ENCODE data around the gene FADS6.

Gene FADS6

GRCh38 chr17:74868908-74869255, 24.6 kb downstream of the FADS6 start:
- no peak for DNase-seq (ENCODE audit: low read depth)

DNA sequence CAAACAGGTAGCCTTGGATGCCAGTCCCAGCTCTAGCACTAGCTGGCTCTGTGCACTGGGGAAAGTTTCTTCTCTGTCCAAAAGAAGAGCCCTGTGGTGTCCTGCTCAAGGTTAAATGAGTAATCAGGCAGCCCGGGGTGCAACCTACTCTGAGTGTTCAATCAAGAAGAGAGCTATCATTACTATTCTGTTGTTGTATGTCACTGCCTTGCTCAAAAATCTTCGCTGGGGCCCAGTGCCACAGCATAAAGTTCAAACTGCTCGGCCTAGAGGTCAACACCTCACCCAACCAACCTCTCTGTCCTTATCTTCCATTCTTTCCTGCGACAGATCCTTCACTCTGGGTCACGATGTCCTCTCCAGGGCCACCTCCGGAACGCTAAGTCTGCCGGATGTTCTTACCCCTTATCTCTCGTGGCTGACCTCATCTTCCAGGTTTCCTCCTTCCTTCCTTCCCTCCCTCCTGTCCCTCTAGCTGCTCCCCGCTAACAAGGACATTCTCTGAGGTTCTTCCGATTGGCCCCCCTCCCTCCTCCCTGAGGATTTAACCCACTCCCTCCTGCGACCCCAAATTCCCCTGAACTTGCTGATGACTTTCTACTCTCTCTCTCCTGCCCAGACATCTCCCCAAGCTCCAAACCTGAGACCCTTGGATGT, 25.1 kb downstream of the FADS6 start:
- no peak for DNase-seq (ENCODE audit: low read depth)

- no peak for DNase-seq (ENCODE audit: low read depth)
Measured at GRCh38 chr17:74866198-74866835, 27.1 kb downstream of the FADS6 start.

- DNase-seq (ENCODE audit: low read depth) = no peak
Measured at GRCh38 chr17:74865504-74866197, 27.8 kb downstream of the FADS6 start.

GRCh38 chr17:74864866-74865395, 28.5 kb downstream of the FADS6 start:
- DNase-seq (ENCODE audit: low read depth) = peak; percentile 54

DNA sequence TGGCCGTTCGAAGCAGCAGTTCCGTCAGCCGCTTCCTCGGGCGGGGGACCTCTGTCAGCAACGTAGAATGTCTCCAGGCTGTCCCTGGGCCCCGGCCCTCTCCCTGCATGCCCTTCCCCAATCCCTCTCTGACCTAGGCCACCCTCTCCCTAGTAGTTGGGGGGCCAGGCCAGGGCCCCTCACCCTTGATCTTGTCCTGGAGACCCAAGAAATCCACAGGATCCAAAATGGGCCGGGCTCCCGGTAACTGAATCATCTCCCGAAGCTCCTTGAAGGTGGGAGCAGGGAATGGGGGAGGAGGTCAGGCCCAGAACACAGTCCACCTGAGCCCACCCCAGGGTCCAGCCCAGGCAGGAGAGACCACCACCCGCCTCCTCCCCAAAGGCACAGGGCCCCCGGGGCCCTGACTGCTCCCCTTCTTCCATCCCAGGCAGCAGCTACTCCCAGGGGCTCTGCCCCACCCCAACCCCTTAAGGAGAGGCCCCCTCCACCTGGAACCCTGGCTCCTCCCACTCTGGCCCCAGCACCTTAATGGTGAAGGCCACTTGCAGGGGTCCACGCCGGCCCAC, 29.1 kb downstream of the FADS6 start:
- no peak for DNase-seq (ENCODE audit: low read depth)

DNA sequence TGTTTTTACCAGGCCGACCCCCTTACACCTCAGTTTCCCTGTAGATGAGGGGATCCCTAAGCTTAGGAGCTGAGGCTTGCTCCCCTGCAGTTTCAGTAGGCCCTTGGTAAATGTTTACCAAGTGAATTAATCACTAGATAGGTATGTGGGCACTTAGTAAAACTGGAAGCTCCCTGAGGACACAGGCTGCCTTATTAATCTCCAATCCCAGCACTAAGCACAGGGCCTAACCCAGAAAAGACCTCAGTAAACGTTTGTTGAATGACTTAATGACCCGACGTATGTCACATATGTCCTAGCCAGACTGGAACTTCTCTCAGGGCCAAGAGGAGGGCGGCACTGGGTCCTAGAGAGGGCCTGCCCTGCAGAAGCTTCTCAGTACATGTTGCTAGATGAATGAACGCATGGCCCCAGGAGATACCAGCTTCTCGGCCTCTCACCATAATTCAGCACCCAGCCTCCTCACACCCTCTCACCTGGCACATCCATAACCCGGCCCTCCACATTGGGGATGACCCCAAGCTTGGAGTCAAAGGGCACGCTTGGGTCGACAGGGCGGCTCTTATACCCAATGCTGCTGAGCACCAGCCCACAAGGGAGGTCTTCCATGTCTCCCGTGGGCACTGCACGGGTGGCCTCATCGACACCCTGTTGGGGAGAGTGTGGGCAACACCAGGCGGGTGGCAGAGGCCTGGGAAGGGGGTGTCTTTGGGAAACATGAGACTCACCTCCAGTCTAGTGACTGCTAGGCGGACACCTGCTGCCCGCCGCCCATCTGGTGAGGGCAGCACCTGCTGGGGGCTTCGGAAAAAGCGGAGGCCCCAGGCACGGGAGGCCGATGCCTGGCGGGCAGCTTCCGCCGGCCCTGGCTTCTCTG, 29.8 kb downstream of the FADS6 start:
- no peak for DNase-seq (ENCODE audit: low read depth)

- no peak for DNase-seq (ENCODE audit: low read depth)
Measured at GRCh38 chr17:74862919-74863318, 30.5 kb downstream of the FADS6 start.

DNA sequence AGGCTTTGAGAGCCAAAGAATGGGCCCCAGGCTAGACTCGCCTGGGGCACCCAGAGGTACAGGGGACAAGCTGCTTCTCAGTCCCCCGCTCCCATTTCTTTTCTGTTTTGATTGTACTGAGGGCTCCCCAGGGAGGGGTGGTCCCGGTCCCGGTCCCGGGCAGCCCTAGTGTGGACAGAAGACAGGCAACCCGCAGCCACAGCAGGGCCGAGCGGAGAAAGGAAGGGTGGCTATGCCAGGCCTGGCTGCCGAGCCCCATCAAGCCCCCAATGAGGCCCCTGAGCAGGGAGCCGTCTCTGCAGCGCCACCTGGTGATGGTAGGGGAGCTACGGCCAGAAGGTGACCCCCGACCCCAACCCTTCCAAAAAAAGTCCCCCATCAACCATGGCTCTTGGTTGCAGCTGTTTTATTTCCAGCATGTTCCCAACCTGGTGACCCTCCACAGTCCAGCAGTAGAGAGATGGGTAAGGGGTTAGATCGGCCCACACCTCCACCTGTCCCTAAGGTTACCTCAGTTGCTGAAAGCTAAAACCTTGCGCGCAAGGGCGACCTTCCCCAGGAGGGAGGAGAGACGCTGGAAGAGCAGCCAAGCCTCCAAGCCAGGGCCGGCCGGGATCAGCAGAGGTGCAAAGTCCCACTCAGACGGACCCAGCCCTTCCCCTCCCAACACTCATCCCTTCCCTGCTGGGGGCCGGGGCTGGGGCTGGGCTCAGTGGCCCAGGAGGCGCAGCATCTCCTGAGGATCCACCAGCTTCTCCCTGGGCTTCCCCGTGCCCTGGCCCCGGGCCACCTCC, 31.1 kb downstream of the FADS6 start:
- DNase-seq (ENCODE audit: low read depth) = peak; percentile 56

DNA sequence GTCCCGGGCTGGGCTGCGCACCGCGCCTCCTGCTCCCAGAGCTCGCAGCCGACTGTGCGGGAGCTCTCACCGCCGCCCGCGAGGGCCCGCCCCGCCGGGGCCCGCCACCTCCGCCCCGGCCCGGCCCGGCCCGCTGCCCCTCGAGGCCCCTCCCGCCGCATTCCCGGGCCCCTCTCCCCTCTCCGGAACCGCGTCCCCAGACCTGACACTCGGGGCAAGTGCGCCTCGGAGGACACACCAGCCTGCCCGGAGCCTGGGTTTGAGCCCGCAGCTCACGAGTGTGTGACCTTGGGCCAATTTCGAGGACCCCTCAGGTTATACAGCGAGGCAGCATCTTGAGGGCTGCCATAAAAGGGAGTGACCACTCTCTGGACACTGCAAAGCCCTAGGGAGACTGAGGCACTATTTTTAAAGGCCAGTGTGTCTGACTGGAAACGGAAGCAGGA, 31.7 kb downstream of the FADS6 start:
- no peak for DNase-seq (ENCODE audit: low read depth)

- no peak for DNase-seq (ENCODE audit: low read depth)
Measured at GRCh38 chr17:74860872-74861661, 32.4 kb downstream of the FADS6 start.

- DNase-seq (ENCODE audit: low read depth) = no peak
Measured at GRCh38 chr17:74860229-74860871, 33.1 kb downstream of the FADS6 start.

DNA sequence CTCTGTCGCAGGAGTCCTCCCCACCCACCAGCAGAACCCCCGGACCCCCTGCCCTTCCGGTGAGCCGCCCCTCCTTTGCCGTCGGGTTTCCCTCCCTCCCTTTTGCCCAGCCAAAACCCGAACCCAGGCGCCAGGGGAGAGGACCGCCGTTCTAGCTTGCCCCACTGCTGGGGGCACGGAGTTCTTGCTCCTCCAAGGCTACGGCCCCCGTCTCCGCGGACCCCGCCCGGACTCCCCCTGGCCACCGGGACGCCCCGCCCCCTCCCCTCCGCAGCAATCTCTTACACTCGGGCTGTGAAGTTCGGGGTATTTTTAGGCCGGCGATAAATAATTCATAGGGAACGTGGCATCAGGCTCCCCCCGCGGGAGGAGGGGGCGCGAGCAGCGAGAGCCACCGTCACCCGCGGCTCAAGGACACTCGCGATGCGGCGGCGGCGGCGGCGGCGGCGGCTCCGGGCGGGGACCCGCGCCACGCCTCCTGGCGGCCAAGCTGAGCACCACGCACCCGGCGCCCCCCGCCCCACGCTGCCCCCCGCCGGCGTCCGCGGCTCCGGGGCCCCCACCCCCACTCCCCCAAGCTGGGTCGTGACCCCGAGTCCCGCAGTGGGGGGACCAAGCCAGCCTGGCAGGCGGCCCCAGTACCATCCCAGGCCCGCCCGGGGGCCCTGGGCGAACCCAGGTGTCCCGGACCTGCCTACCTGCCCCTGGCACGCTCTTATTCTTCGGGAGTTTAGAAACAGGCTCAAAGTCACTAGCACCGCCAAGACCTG, 33.8 kb downstream of the FADS6 start, which contains the start of gene GRIN2C:
Gene GRIN2C, minus strand, starts transcription at position 427 of the 770 bp plus-strand sequence. CDS start 4,793 bp downstream, outside the sequence.
- DNase-seq (ENCODE audit: low read depth) = no peak

- DNase-seq (ENCODE audit: low read depth) = no peak
Measured at GRCh38 chr17:74858672-74859458, 34.6 kb downstream of the FADS6 start.

- no peak for DNase-seq (ENCODE audit: low read depth)
Measured at GRCh38 chr17:74857191-74857590, 36.2 kb downstream of the FADS6 start.

- DNase-seq (ENCODE audit: low read depth) = no peak
Measured at GRCh38 chr17:74856112-74856511, 37.3 kb downstream of the FADS6 start.

GRCh38 chr17:74855323-74855722, 38.1 kb downstream of the FADS6 start:
- no peak for DNase-seq (ENCODE audit: low read depth)

- no peak for DNase-seq (ENCODE audit: low read depth)
Measured at GRCh38 chr17:74854792-74855191, 38.6 kb downstream of the FADS6 start.
